Tibial nerve (tissue), 4 donors: ENCODE measurements around the gene NEDD4L. TPM values are rescaled to one million over a fixed set of nuclear protein-coding genes. Genes with fewer than 3 reads are reported as not detected.
A peak's percentile ranks its signal among the peaks of the same experiment; 100 is the strongest.

Experiments
- DNase-seq, 2 donors: peaks; one replicate each; pipeline ENCODE4 v3.0.0-alpha.2; 2019; ENCODE audit warnings: low spot score in 2 of 2
- H3K27ac ChIP-seq, 4 donors: fragments of 200-600 bp; sonication (generic) in 3 of 4; one replicate each; pipeline ENCODE4 v1.5.1; 2017 to 2019; ENCODE audit warnings: mild to moderate bottlenecking in 1 of 4
- H3K27me3 ChIP-seq, 2 donors: fragments of 200-600 bp; sonication (generic) in 1 of 2; one replicate each; pipeline versions ENCODE4 v1.5.1 to v1.6.0; 2017 to 2019
- H3K36me3 ChIP-seq, 3 donors: fragments of 200-600 bp; sonication (generic); one replicate each; pipeline ENCODE4 v1.5.1; 2018 to 2019
- H3K4me1 ChIP-seq, 4 donors: fragments of 200-600 bp; sonication (generic) in 3 of 4; one replicate each; pipeline ENCODE4 v1.5.1; 2017 to 2019
- H3K4me3 ChIP-seq, 4 donors: fragments of 200-600 bp; sonication (generic) in 3 of 4; one replicate each; pipeline ENCODE4 v1.5.1; 2017 to 2019; ENCODE audit warnings: mild to moderate bottlenecking in 1 of 4, moderate library complexity in 1 of 4
- H3K9me3 ChIP-seq, 4 donors: fragments of 200-600 bp; sonication (generic) in 3 of 4; one replicate each; pipeline ENCODE4 v1.5.1; 2017 to 2019
- CTCF ChIP-seq, 5 experiments: fragments of 200-600 bp in 3 of 5; fragments of 450-650 bp in 2 of 5; sonication (generic) in 3 of 5; IDR thresholded peaks; one replicate each; pipeline ENCODE4 v1.5.1; 2016 to 2019; ENCODE audit warnings: antibody characterized with exemption in 5 of 5, mild to moderate bottlenecking in 3 of 5, moderate library complexity in 2 of 5
- EP300 ChIP-seq, 2 donors: sonication (generic); formaldehyde crosslinking; IDR thresholded peaks; one replicate each; pipeline ENCODE4 v1.6.1; 2017; ENCODE audit warnings: antibody characterized with exemption in 2 of 2, mild to moderate bottlenecking in 1 of 2
- POLR2A ChIP-seq, 2 donors: fragments of 450-650 bp; IDR thresholded peaks; one replicate each; pipeline ENCODE4 v1.6.1; 2017; ENCODE audit warnings: antibody characterized with exemption in 2 of 2, mild to moderate bottlenecking in 2 of 2, moderate library complexity in 2 of 2
- WGBS, 2 donors: methylation state at CpG; one replicate each; pipeline ENCODE4 v1.1.5; 2018; 5-methylcytosine and 5-hydroxymethylcytosine counted together
- total RNA-seq, 4 donors: library from RNA; depleted of rRNA; stranded (reverse); fragments of >200 nt; gene quantifications; one replicate each; pipeline ENCODE4 v1.1.0, GENCODE V29; 2016

Gene NEDD4L
- total RNA-seq, 4 donors from 2014 or later: 15.3 to 59.9 (median 26.8) TPM

GRCh38 chr18:58231930-58232329 is 187.9 kb downstream of the NEDD4L start:
- no peak for DNase-seq
- TF ChIP-seq POLR2A (IDR thresholded peaks at IDR 0.05): no peak
- peak in 1 of 5 experiments; percentile 8 for TF ChIP-seq CTCF (IDR thresholded peaks at IDR 0.05)
- no peak for TF ChIP-seq EP300 (IDR thresholded peaks at IDR 0.05)
- 55 to 62% methylated on average over 2 of the region's 2 CpGs for WGBS, 2 donors
- Histone ChIP-seq H3K9me3 (peaks cover 0 to 4% (median 0%) of the 10 kb centered on the region in 4 donors), H3K36me3 (no peaks in the 10 kb centered on the region), H3K27me3 (no peaks in the 10 kb centered on the region), H3K27ac (no peak overlapping the region), H3K4me3 (no peak overlapping the region), H3K4me1 (no peaks in the 10 kb centered on the region)

GRCh38 chr18:58232668-58233067 is 188.6 kb downstream of the NEDD4L start:
- H3K9me3 ChIP-seq: peaks cover 0 to 4% (median 0%) of the 10 kb centered on the region in 4 donors
- H3K4me3 ChIP-seq: no peak overlapping the region
- DNase-seq: no peak
- no peaks in the 10 kb centered on the region for H3K27me3 ChIP-seq
- 66 to 85% methylated on average over 5 of the region's 5 CpGs for WGBS, 2 donors
- TF ChIP-seq EP300 (IDR thresholded peaks at IDR 0.05) (no peak), POLR2A (IDR thresholded peaks at IDR 0.05) (no peak), CTCF (IDR thresholded peaks at IDR 0.05) (no peak)
- no peaks in the 10 kb centered on the region for H3K4me1 ChIP-seq
- H3K36me3 ChIP-seq: no peaks in the 10 kb centered on the region
- no peak overlapping the region for H3K27ac ChIP-seq

GRCh38 chr18:58234359-58234741 is 190.3 kb downstream of the NEDD4L start:
- H3K27ac ChIP-seq: no peak overlapping the region
- WGBS, 2 donors: 83 to 85% methylated on average over 2 of the region's 2 CpGs
- TF ChIP-seq POLR2A (IDR thresholded peaks at IDR 0.05) (no peak), EP300 (IDR thresholded peaks at IDR 0.05) (no peak), CTCF (IDR thresholded peaks at IDR 0.05) (no peak)
- H3K27me3 ChIP-seq: no peaks in the 10 kb centered on the region
- no peak for DNase-seq
- H3K4me1 ChIP-seq: no peaks in the 10 kb centered on the region
- no peaks in the 10 kb centered on the region for H3K36me3 ChIP-seq
- no peak overlapping the region for H3K4me3 ChIP-seq
- H3K9me3 ChIP-seq: peaks cover 0 to 4% (median 0%) of the 10 kb centered on the region in 4 donors

- no peak overlapping the region for H3K27ac ChIP-seq
- no peak overlapping the region for H3K4me3 ChIP-seq
- no peaks in the 10 kb centered on the region for H3K27me3 ChIP-seq
- no peaks in the 10 kb centered on the region for H3K4me1 ChIP-seq
- H3K36me3 ChIP-seq: no peaks in the 10 kb centered on the region
- WGBS, 2 donors: 68 to 80% methylated on average over 9 of the region's 9 CpGs
- TF ChIP-seq POLR2A (IDR thresholded peaks at IDR 0.05) (no peak), EP300 (IDR thresholded peaks at IDR 0.05) (no peak), CTCF (IDR thresholded peaks at IDR 0.05) (no peak)
- peaks cover 0 to 4% (median 0%) of the 10 kb centered on the region in 4 donors for H3K9me3 ChIP-seq
- no peak for DNase-seq
Measured at GRCh38 chr18:58235001-58235436, 191.0 kb downstream of the NEDD4L start.

- WGBS, 2 donors: 45 to 68% methylated on average over 1 of the region's 1 CpG
- Histone ChIP-seq H3K36me3 (no peaks in the 10 kb centered on the region), H3K4me1 (no peaks in the 10 kb centered on the region), H3K27ac (no peak overlapping the region), H3K27me3 (no peaks in the 10 kb centered on the region), H3K9me3 (no peaks in the 10 kb centered on the region), H3K4me3 (no peak overlapping the region)
- no peak for DNase-seq
- TF ChIP-seq CTCF (IDR thresholded peaks at IDR 0.05): no peak
- no peak for TF ChIP-seq EP300 (IDR thresholded peaks at IDR 0.05)
- TF ChIP-seq POLR2A (IDR thresholded peaks at IDR 0.05): no peak
Measured at GRCh38 chr18:58239879-58240278, 195.9 kb downstream of the NEDD4L start.
